Measurements from ENCODE around the gene NOXO1.

- TF ChIP-seq CTCF (conservative IDR thresholded peaks at IDR 0.05; ENCODE audit: low read depth, low read length) (no peak), EZH2 (IDR thresholded peaks at IDR 0.05; ENCODE audit: borderline replicate concordance, low read depth, low read length, poor library complexity, severe bottlenecking) (no peak)
These were observed 5.1 kb downstream of the NOXO1 start for GRCh38 chr16:1976216-1976520.

All from A673 (cell line).